Measurements from ENCODE around the gene BMPER. TPM values are rescaled to one million over a fixed set of nuclear protein-coding genes. Genes with fewer than 3 reads are reported as not detected.
"Not testable (repeated sequence)": the region's sequence is repeated elsewhere in the genome, so short reads cannot be mapped to it uniquely, and the experiment has no call there.

BMPER gene
- total RNA-seq, 4 donors from 2014 or later = 0.27 to 0.53 (median 0.34) TPM

GRCh38 chr7:34165466-34165865 lies 260.1 kb downstream of the BMPER start:
- no peak for TF ChIP-seq CTCF (IDR thresholded peaks at IDR 0.05)
- no peak for TF ChIP-seq POLR2A (IDR thresholded peaks at IDR 0.05)
- 54 to 56% methylated on average over 1 of the region's 1 CpG for WGBS, 2 donors
- intact Hi-C loops (cut with DNase I; ENCODE audit: low total_unique reads) = no loop called here
- H3K4me3 ChIP-seq (ENCODE audit: low read depth, poor library complexity, severe bottlenecking) = no peak overlapping the region
- no peak for DNase-seq (ENCODE audit: low spot score in 2 of 2)

GRCh38 chr7:34165927-34166550 lies 260.7 kb downstream of the BMPER start:
- WGBS, 2 donors = 95% methylated on average over 3 of the region's 3 CpGs
- H3K4me3 ChIP-seq (ENCODE audit: low read depth, poor library complexity, severe bottlenecking) = no peak overlapping the region
- TF ChIP-seq POLR2A (IDR thresholded peaks at IDR 0.05) (no peak), CTCF (IDR thresholded peaks at IDR 0.05) (no peak)
- intact Hi-C loops (cut with DNase I; ENCODE audit: low total_unique reads) = no loop called here
- DNase-seq (ENCODE audit: low spot score in 2 of 2) = no peak

GRCh38 chr7:34168013-34168412 lies 262.7 kb downstream of the BMPER start:
- no peak for TF ChIP-seq CTCF (IDR thresholded peaks at IDR 0.05)
- TF ChIP-seq POLR2A (IDR thresholded peaks at IDR 0.05) = no peak
- WGBS, 2 donors = 84 to 85% methylated on average over 8 of the region's 8 CpGs
- no peak for DNase-seq (ENCODE audit: low spot score in 2 of 2)
- no peak overlapping the region for H3K4me3 ChIP-seq (ENCODE audit: low read depth, poor library complexity, severe bottlenecking)
- intact Hi-C loops (cut with DNase I; ENCODE audit: low total_unique reads) = no loop called here

- DNase-seq (ENCODE audit: low spot score in 2 of 2); intact Hi-C loops (cut with DNase I; ENCODE audit: low total_unique reads); H3K4me3 ChIP-seq (ENCODE audit: low read depth, poor library complexity, severe bottlenecking): not testable (repeated sequence)
- WGBS, 2 donors = 77 to 84% methylated on average over 28 to 30 of the region's 32 CpGs
Observed at GRCh38 chr7:34174688-34175616, 269.6 kb downstream of the BMPER start.

GRCh38 chr7:34175837-34176236 lies 270.5 kb downstream of the BMPER start:
- H3K4me3 ChIP-seq (ENCODE audit: low read depth, poor library complexity, severe bottlenecking) = no peak overlapping the region
- no peak for DNase-seq (ENCODE audit: low spot score in 2 of 2)
- WGBS, 2 donors = 76 to 80% methylated on average over 3 of the region's 3 CpGs
- TF ChIP-seq POLR2A (IDR thresholded peaks at IDR 0.05) (no peak), CTCF (IDR thresholded peaks at IDR 0.05) (no peak)
- intact Hi-C loops (cut with DNase I; ENCODE audit: low total_unique reads) = no loop called here

GRCh38 chr7:34177476-34177875 lies 272.1 kb downstream of the BMPER start:
- H3K4me3 ChIP-seq (ENCODE audit: low read depth, poor library complexity, severe bottlenecking) = no peak overlapping the region
- 41 to 43% methylated on average over 3 of the region's 3 CpGs for WGBS, 2 donors
- TF ChIP-seq CTCF (IDR thresholded peaks at IDR 0.05) (no peak), POLR2A (IDR thresholded peaks at IDR 0.05) (no peak)
- no peak for DNase-seq (ENCODE audit: low spot score in 2 of 2)
- intact Hi-C loops (cut with DNase I; ENCODE audit: low total_unique reads) = no loop called here

All from lower leg skin (tissue), 4 donors.